Activated naive CD4-positive, alpha-beta T cell treated with anti-CD3 and anti-CD28 coated beads, Interleukin-2, amount 50 U/mL, for 72 hours (primary cell): ENCODE results near the gene FGF8. TPM values are rescaled to one million over a fixed set of nuclear protein-coding genes. Genes with fewer than 3 reads are reported as not detected.
A peak's percentile ranks its signal among the peaks of the same experiment; 100 is the strongest.
"Not testable (repeated sequence)": the region's sequence is repeated elsewhere in the genome, so short reads cannot be mapped to it uniquely, and the experiment has no call there.

ENCODE experiments used
- ATAC-seq, 2 donors: fragments of 150-1000 bp; cut with Tn5 transposase; 2 replicates each; pipeline ENCODE4 v1.10.0; 2021; ENCODE audit warnings: mild to moderate bottlenecking in 2 of 2, moderate library complexity in 2 of 2
- DNase-seq, 2 donors: peaks; one replicate each; pipeline ENCODE4 v3.0.0; 2021 to 2022; ENCODE audit warnings: low spot score in 2 of 2
- H3K27ac Mint-ChIP-seq, 2 donors: one replicate each; pipeline ENCODE4 v1.8.0; 2022; ENCODE audit warnings: mild to moderate bottlenecking in 2 of 2, mixed read lengths in 2 of 2
- H3K36me3 Mint-ChIP-seq, 2 donors: one replicate each; pipeline ENCODE4 v1.8.0; 2022; ENCODE audit warnings: mixed read lengths in 2 of 2
- H3K9me3 Mint-ChIP-seq, 2 donors: one replicate each; pipeline ENCODE4 v1.8.0; 2022; ENCODE audit warnings: mixed read lengths in 2 of 2
- total RNA-seq, 2 donors: library from RNA; stranded (reverse); gene quantifications; one replicate each; pipeline ENCODE4 v1.2.3, GENCODE V29; 2022

Gene FGF8
- not detected for total RNA-seq

GRCh38 chr10:101775273-101776160 is at the start of gene FGF8:
Gene FGF8, minus strand, starts transcription at chr10:101776114. Its CDS starts 214 bp downstream, at chr10:101775900.
- DNase-seq = peak in 1 of 2 donors; percentile 50

GRCh38 chr10:101824736-101825135 is 48.8 kb upstream of the FGF8 start:
- ATAC-seq = no peak
- peak in 1 of 2 donors; percentile 14 for DNase-seq
- H3K9me3 Mint-ChIP-seq = no peaks in the 10 kb centered on the region
- H3K27ac Mint-ChIP-seq = no peak overlapping the region
- H3K36me3 Mint-ChIP-seq = no peaks in the 10 kb centered on the region

More at GRCh38 chr10:101775273-101776160, at the start of gene FGF8:
- Mint-ChIP-seq H3K9me3 (no peaks in the 10 kb centered on the region), H3K27ac (no peak within 1 kb of the TSS), H3K36me3 (peaks cover 13 to 18% of the 10 kb centered on the region in 2 donors)
- no peak for ATAC-seq

GRCh38 chr10:101818872-101819633 is 43.1 kb upstream of the FGF8 start:
- ATAC-seq = peak; percentile 45 to 48
- H3K27ac Mint-ChIP-seq = peak overlapping the region; percentile 96 to 97

GRCh38 chr10:101818119-101818871 is 42.4 kb upstream of the FGF8 start, which contains the start of gene OGA:
Gene OGA, minus strand, starts transcription at chr10:101818444. Its CDS starts 422 bp downstream, at chr10:101818022.
- Mint-ChIP-seq H3K27ac (peak within 1 kb of the TSS; percentile 96 to 97), H3K9me3 (no peaks in the 10 kb centered on the region), H3K36me3 (peaks cover 19 to 32% of the 10 kb centered on the region in 2 donors)
- DNase-seq (peak; percentile 95 to 98), ATAC-seq (peak; percentile 90 to 94)

More at GRCh38 chr10:101818872-101819633, 43.1 kb upstream of the FGF8 start:
- no peaks in the 10 kb centered on the region for H3K9me3 Mint-ChIP-seq
- no peak for DNase-seq
- H3K36me3 Mint-ChIP-seq = peaks cover 17 to 32% of the 10 kb centered on the region in 2 donors

GRCh38 chr10:101817337-101818118 is 41.6 kb upstream of the FGF8 start:
- Mint-ChIP-seq H3K27ac (peak overlapping the region; percentile 96 to 97), H3K9me3 (no peaks in the 10 kb centered on the region), H3K36me3 (peaks cover 27 to 32% of the 10 kb centered on the region in 2 donors)
- DNase-seq (peak; percentile 39 to 70), ATAC-seq (peak; percentile 2 to 18)

GRCh38 chr10:101816913-101817336 is 41.0 kb upstream of the FGF8 start:
- Mint-ChIP-seq H3K9me3 (no peaks in the 10 kb centered on the region), H3K36me3 (peaks cover 28 to 32% of the 10 kb centered on the region in 2 donors), H3K27ac (peak overlapping the region; percentile 80 to 96)
- DNase-seq (no peak), ATAC-seq (peak in 1 of 2 donors; percentile 21)

GRCh38 chr10:101816376-101816775 is 40.5 kb upstream of the FGF8 start:
- Mint-ChIP-seq H3K27ac (peak overlapping the region; percentile 80 to 96), H3K9me3 (no peaks in the 10 kb centered on the region), H3K36me3 (peaks cover 28 to 32% of the 10 kb centered on the region in 2 donors)
- ATAC-seq (no peak), DNase-seq (no peak)

- no peaks in the 10 kb centered on the region for H3K9me3 Mint-ChIP-seq
- peak overlapping the region; percentile 70 to 96 for H3K27ac Mint-ChIP-seq
- DNase-seq (no peak), ATAC-seq (peak in 1 of 2 donors; percentile 6)
- peaks cover 28 to 32% of the 10 kb centered on the region in 2 donors for H3K36me3 Mint-ChIP-seq
These were observed 38.7 kb upstream of the FGF8 start for GRCh38 chr10:101814466-101815071.

GRCh38 chr10:101812606-101813005 is 36.7 kb upstream of the FGF8 start:
- Mint-ChIP-seq H3K9me3 (no peaks in the 10 kb centered on the region), H3K27ac (no peak overlapping the region), H3K36me3 (peaks cover 25 to 32% of the 10 kb centered on the region in 2 donors)

GRCh38 chr10:101807158-101807557 is 31.2 kb upstream of the FGF8 start:
- DNase-seq (no peak), ATAC-seq (no peak)
- Mint-ChIP-seq H3K27ac (no peak overlapping the region), H3K36me3 (peaks cover 2 to 30% of the 10 kb centered on the region in 2 donors), H3K9me3 (no peaks in the 10 kb centered on the region)

More at GRCh38 chr10:101812606-101813005, 36.7 kb upstream of the FGF8 start:
- ATAC-seq (no peak), DNase-seq (no peak)

GRCh38 chr10:101803511-101803910 is 27.6 kb upstream of the FGF8 start:
- DNase-seq (no peak), ATAC-seq (no peak)
- no peak overlapping the region for H3K27ac Mint-ChIP-seq
- H3K36me3 Mint-ChIP-seq = peaks cover 18 to 55% of the 10 kb centered on the region in 2 donors
- no peaks in the 10 kb centered on the region for H3K9me3 Mint-ChIP-seq

- Mint-ChIP-seq H3K27ac (no peak overlapping the region), H3K9me3 (no peaks in the 10 kb centered on the region), H3K36me3 (peaks cover 18 to 39% of the 10 kb centered on the region in 2 donors)
- no peak for ATAC-seq
- no peak for DNase-seq
These were observed 21.6 kb upstream of the FGF8 start for GRCh38 chr10:101797403-101798059.

- no peak for ATAC-seq
- Mint-ChIP-seq H3K9me3 (no peaks in the 10 kb centered on the region), H3K27ac (no peak overlapping the region), H3K36me3 (peaks cover 0 to 13% of the 10 kb centered on the region in 2 donors)
- DNase-seq = no peak
These were observed 17.6 kb upstream of the FGF8 start for GRCh38 chr10:101793526-101793925.

GRCh38 chr10:101789686-101790085 is 13.8 kb upstream of the FGF8 start:
- H3K36me3 Mint-ChIP-seq = peaks cover 8 to 11% of the 10 kb centered on the region in 2 donors
- H3K9me3 Mint-ChIP-seq = no peaks in the 10 kb centered on the region
- no peak for DNase-seq
- peak overlapping the region in 1 of 2 donors; percentile 39 for H3K27ac Mint-ChIP-seq
- ATAC-seq = no peak

GRCh38 chr10:101789231-101789630 is 13.3 kb upstream of the FGF8 start:
- peak overlapping the region in 1 of 2 donors; percentile 39 for H3K27ac Mint-ChIP-seq
- H3K9me3 Mint-ChIP-seq, DNase-seq, ATAC-seq: not testable (repeated sequence)
- peaks cover 8 to 11% of the 10 kb centered on the region in 2 donors for H3K36me3 Mint-ChIP-seq
